WTC11 (cell line): ENCODE data around the gene ST3GAL5. TPM values are rescaled to one million over a fixed set of nuclear protein-coding genes. Genes with fewer than 3 reads are reported as not detected.

Source experiments
- ATAC-seq: fragments of 200-7000 bp; cut with Tn5 transposase; 2 replicates; pipeline ENCODE4 v1.10.0; 2021; ENCODE audit warnings: mild to moderate bottlenecking, moderate library complexity
- CTCF ChIA-PET: fragments of 300-600 bp; sonication (Branson Sonifier 250); formaldehyde crosslinking; loops from one replicate; lab custom pipeline; 2021; ENCODE audit warnings: antibody characterized with exemption; lab: Charles Lee
- POLR2A ChIA-PET: fragments of 350-600 bp; sonication (Branson Sonifier 250); formaldehyde crosslinking; loops from one replicate; lab custom pipeline; 2021; ENCODE audit warnings: antibody characterized with exemption; lab: Charles Lee
- DNase-seq: peaks from one replicate; pipeline ENCODE4 v3.0.0; 2021; ENCODE audit warnings: low spot score
- H3K27ac Mint-ChIP-seq: 2 replicates; pipeline ENCODE4 v1.8.0; 2021; ENCODE audit warnings: mixed read lengths
- H3K27me3 Mint-ChIP-seq: 2 replicates; pipeline ENCODE4 v1.8.0; 2021; ENCODE audit warnings: low read depth, mild to moderate bottlenecking, moderate library complexity, mixed read lengths
- H3K36me3 Mint-ChIP-seq: 2 replicates; pipeline ENCODE4 v1.8.0; 2021; ENCODE audit warnings: mixed read lengths
- H3K4me1 Mint-ChIP-seq: 2 replicates; pipeline ENCODE4 v1.8.0; 2022; ENCODE audit warnings: mixed read lengths
- H3K4me3 Mint-ChIP-seq: 2 replicates; pipeline ENCODE4 v1.8.0; 2021; ENCODE audit warnings: mild to moderate bottlenecking, moderate library complexity, mixed read lengths
- H3K9me3 Mint-ChIP-seq: 2 replicates; pipeline ENCODE4 v1.8.0; 2021; ENCODE audit warnings: mixed read lengths
- CREB1 ChIP-seq: sonication (generic); formaldehyde crosslinking; IDR thresholded peaks from 2 replicates; pipeline ENCODE4 v1.8.0; 2023; ENCODE audit warnings: mild to moderate bottlenecking, missing genetic modification reagents
- ETV6 ChIP-seq: sonication (generic); formaldehyde crosslinking; IDR thresholded peaks from 2 replicates; pipeline ENCODE4 v1.8.1; 2022; ENCODE audit warnings: mild to moderate bottlenecking, missing genetic modification reagents
- GABPB1 ChIP-seq: sonication (generic); formaldehyde crosslinking; IDR thresholded peaks from 2 replicates; pipeline ENCODE4 v1.8.1; 2023; ENCODE audit warnings: mild to moderate bottlenecking, missing genetic modification reagents
- GTF2I ChIP-seq: fragments of 250-450 bp; sonication (Bioruptor Pico); conservative IDR thresholded peaks from 2 replicates; pipeline ENCODE4 v1.4.0; 2021; ENCODE audit warnings: mild to moderate bottlenecking
- NFE2L1 ChIP-seq: sonication (generic); formaldehyde crosslinking; IDR thresholded peaks from 2 replicates; pipeline ENCODE4 v1.8.1; 2023; ENCODE audit warnings: missing genetic modification reagents
- NFYB ChIP-seq: sonication (generic); formaldehyde crosslinking; conservative IDR thresholded peaks from 2 replicates; pipeline ENCODE4 v1.8.0; 2022; ENCODE audit warnings: low read depth, missing genetic modification reagents
- NR3C1 ChIP-seq: sonication (generic); formaldehyde crosslinking; conservative IDR thresholded peaks from 2 replicates; pipeline ENCODE4 v1.8.1; 2023; ENCODE audit warnings: low read depth, mild to moderate bottlenecking, missing genetic modification reagents
- SOX15 ChIP-seq: fragments of 250-450 bp; sonication (Bioruptor Pico); IDR thresholded peaks from 2 replicates; pipeline ENCODE4 v1.9.0; 2021; ENCODE audit warnings: mild to moderate bottlenecking
- TCF7 ChIP-seq: sonication (generic); formaldehyde crosslinking; IDR thresholded peaks from 2 replicates; pipeline ENCODE4 v1.8.0; 2022; ENCODE audit warnings: mild to moderate bottlenecking, low read depth, missing genetic modification reagents, moderate library complexity
- ZNF317 ChIP-seq: sonication (generic); formaldehyde crosslinking; IDR thresholded peaks from 2 replicates; pipeline ENCODE4 v1.8.1; 2023; ENCODE audit warnings: low read depth, mild to moderate bottlenecking, moderate library complexity, missing genetic modification reagents, borderline replicate concordance
- ZNF671 ChIP-seq: fragments of 250-450 bp; sonication (Bioruptor Pico); IDR thresholded peaks from 2 replicates; pipeline ENCODE4 v1.8.0; 2021; ENCODE audit warnings: mild to moderate bottlenecking
- total RNA-seq: library from RNA; stranded (reverse); gene quantifications from 3 replicates; pipeline ENCODE4 v1.2.3, GENCODE V29; 2021
- TF ChIP-seq, protein P1 (sequence below): sonication (generic); formaldehyde crosslinking; conservative IDR thresholded peaks from 2 replicates; pipeline ENCODE4 v1.8.1; 2023; ENCODE audit warnings: mild to moderate bottlenecking, low read depth, missing genetic modification reagents, moderate library complexity
- TF ChIP-seq, protein P2 (sequence below): sonication (generic); formaldehyde crosslinking; IDR thresholded peaks from 2 replicates; pipeline ENCODE4 v1.8.0; 2022; ENCODE audit warnings: mild to moderate bottlenecking, missing genetic modification reagents
- TF ChIP-seq, protein P3 (sequence below): sonication (generic); formaldehyde crosslinking; IDR thresholded peaks from 2 replicates; pipeline ENCODE4 v1.8.0; 2023; ENCODE audit warnings: missing genetic modification reagents, mild to moderate bottlenecking, borderline replicate concordance
- TF ChIP-seq, protein P4 (sequence below): sonication (generic); formaldehyde crosslinking; IDR thresholded peaks from 2 replicates; pipeline ENCODE4 v1.8.0; 2022; ENCODE audit warnings: missing genetic modification reagents
- TF ChIP-seq, protein P5 (sequence below): sonication (generic); formaldehyde crosslinking; IDR thresholded peaks from 2 replicates; pipeline ENCODE4 v1.8.1; 2023; ENCODE audit warnings: mild to moderate bottlenecking, missing genetic modification reagents

ST3GAL5 gene
- total RNA-seq, 1 experiment from 2014 or later, result 5.9 TPM

DNA sequence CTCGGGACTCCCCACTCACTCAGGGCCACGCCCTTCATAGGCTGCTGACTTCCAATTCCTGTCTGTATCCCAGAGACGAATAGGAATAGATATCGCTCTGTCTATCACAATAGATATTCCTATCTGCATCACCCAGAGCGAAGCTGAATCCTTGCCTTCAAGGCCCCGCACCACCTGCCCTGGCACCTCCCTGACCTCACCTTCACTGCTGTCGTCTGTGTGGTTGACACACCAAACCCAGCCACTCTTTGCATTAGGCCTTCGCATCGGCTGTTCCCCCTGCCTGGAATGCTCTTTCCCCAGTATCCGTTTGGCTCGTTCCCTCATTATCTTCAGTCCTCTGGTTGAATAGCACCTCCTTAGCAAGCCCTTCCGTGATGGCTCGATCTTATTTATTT lies 91.5 kb downstream of the ST3GAL5 start (continued):
- TF ChIP-seq, protein P1, sequence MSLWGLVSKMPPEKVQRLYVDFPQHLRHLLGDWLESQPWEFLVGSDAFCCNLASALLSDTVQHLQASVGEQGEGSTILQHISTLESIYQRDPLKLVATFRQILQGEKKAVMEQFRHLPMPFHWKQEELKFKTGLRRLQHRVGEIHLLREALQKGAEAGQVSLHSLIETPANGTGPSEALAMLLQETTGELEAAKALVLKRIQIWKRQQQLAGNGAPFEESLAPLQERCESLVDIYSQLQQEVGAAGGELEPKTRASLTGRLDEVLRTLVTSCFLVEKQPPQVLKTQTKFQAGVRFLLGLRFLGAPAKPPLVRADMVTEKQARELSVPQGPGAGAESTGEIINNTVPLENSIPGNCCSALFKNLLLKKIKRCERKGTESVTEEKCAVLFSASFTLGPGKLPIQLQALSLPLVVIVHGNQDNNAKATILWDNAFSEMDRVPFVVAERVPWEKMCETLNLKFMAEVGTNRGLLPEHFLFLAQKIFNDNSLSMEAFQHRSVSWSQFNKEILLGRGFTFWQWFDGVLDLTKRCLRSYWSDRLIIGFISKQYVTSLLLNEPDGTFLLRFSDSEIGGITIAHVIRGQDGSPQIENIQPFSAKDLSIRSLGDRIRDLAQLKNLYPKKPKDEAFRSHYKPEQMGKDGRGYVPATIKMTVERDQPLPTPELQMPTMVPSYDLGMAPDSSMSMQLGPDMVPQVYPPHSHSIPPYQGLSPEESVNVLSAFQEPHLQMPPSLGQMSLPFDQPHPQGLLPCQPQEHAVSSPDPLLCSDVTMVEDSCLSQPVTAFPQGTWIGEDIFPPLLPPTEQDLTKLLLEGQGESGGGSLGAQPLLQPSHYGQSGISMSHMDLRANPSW (CRISPR knock-in tag), result no peak
- TF ChIP-seq SOX15 (CRISPR knock-in tag) (no peak), NFYB (CRISPR knock-in tag) (no peak), TCF7 (CRISPR knock-in tag) (no peak), ZNF671 (CRISPR knock-in tag) (no peak), ZNF317 (CRISPR knock-in tag) (no peak)

DNA sequence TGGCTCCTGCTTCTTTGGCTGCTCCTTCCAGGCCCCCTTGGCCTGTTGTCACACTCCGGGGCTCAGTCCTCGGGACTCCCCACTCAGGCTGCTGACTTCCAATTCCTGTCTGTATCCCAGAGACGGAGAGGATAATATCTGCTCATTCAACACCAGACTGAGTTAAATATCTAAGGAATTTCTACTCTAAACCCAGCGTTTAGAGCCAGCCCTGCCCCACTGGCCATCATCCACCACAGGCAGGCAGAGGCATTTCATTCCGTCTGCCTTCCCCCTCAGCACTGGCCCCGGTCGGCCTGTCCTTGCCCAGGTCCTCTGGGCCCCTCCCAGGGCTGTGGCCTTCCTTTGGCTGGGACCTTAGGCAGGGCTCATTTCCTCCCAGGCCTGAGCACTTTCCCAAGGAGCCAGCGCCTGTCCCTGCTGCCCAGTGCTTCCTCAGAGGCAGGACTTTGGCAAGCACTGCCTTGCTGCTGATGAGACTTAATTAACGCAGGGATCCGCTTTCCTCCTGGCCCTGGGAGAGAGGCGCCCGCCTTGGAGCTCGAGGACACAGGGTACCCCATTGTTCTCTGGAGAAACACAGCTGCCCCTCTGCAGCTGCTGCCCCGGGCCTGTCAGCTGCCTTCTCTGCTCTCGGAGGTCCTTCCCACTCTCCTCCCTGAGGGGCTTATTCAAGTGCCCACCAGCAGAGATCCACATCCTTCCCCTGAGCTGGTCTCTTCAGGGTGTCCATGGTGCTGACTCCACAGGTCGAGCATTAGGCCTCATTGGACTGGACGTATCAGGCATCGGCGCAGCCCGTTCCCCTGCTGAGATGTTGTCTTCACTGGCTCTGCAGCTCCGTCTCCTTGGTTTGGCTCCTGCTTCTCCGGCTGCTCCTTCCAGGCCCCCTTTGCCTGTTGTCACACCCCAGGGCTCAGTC lies 92.2 kb downstream of the ST3GAL5 start:
- no peaks in the 10 kb centered on the region for H3K4me1 Mint-ChIP-seq
- DNase-seq (no peak), ATAC-seq (no peak; the same call in 1 of the 2 replicates)
- peaks cover 8% of the 10 kb centered on the region; the same call in 1 of the 2 replicates for H3K9me3 Mint-ChIP-seq
- TF ChIP-seq, protein P2, sequence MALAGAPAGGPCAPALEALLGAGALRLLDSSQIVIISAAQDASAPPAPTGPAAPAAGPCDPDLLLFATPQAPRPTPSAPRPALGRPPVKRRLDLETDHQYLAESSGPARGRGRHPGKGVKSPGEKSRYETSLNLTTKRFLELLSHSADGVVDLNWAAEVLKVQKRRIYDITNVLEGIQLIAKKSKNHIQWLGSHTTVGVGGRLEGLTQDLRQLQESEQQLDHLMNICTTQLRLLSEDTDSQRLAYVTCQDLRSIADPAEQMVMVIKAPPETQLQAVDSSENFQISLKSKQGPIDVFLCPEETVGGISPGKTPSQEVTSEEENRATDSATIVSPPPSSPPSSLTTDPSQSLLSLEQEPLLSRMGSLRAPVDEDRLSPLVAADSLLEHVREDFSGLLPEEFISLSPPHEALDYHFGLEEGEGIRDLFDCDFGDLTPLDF, result no peak
- TF ChIP-seq NFE2L1 (CRISPR knock-in tag), result no peak
- TF ChIP-seq, protein P3, sequence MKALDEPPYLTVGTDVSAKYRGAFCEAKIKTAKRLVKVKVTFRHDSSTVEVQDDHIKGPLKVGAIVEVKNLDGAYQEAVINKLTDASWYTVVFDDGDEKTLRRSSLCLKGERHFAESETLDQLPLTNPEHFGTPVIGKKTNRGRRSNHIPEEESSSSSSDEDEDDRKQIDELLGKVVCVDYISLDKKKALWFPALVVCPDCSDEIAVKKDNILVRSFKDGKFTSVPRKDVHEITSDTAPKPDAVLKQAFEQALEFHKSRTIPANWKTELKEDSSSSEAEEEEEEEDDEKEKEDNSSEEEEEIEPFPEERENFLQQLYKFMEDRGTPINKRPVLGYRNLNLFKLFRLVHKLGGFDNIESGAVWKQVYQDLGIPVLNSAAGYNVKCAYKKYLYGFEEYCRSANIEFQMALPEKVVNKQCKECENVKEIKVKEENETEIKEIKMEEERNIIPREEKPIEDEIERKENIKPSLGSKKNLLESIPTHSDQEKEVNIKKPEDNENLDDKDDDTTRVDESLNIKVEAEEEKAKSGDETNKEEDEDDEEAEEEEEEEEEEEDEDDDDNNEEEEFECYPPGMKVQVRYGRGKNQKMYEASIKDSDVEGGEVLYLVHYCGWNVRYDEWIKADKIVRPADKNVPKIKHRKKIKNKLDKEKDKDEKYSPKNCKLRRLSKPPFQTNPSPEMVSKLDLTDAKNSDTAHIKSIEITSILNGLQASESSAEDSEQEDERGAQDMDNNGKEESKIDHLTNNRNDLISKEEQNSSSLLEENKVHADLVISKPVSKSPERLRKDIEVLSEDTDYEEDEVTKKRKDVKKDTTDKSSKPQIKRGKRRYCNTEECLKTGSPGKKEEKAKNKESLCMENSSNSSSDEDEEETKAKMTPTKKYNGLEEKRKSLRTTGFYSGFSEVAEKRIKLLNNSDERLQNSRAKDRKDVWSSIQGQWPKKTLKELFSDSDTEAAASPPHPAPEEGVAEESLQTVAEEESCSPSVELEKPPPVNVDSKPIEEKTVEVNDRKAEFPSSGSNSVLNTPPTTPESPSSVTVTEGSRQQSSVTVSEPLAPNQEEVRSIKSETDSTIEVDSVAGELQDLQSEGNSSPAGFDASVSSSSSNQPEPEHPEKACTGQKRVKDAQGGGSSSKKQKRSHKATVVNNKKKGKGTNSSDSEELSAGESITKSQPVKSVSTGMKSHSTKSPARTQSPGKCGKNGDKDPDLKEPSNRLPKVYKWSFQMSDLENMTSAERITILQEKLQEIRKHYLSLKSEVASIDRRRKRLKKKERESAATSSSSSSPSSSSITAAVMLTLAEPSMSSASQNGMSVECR, result no peak
- TF ChIP-seq NR3C1, result no peak
- no peak for TF ChIP-seq CREB1 (CRISPR knock-in tag)
- no peak for TF ChIP-seq ETV6 (CRISPR knock-in tag)
- no peak for TF ChIP-seq GTF2I (CRISPR knock-in tag)
- TF ChIP-seq, protein P1 (CRISPR knock-in tag), result no peak
- TF ChIP-seq, protein P4, sequence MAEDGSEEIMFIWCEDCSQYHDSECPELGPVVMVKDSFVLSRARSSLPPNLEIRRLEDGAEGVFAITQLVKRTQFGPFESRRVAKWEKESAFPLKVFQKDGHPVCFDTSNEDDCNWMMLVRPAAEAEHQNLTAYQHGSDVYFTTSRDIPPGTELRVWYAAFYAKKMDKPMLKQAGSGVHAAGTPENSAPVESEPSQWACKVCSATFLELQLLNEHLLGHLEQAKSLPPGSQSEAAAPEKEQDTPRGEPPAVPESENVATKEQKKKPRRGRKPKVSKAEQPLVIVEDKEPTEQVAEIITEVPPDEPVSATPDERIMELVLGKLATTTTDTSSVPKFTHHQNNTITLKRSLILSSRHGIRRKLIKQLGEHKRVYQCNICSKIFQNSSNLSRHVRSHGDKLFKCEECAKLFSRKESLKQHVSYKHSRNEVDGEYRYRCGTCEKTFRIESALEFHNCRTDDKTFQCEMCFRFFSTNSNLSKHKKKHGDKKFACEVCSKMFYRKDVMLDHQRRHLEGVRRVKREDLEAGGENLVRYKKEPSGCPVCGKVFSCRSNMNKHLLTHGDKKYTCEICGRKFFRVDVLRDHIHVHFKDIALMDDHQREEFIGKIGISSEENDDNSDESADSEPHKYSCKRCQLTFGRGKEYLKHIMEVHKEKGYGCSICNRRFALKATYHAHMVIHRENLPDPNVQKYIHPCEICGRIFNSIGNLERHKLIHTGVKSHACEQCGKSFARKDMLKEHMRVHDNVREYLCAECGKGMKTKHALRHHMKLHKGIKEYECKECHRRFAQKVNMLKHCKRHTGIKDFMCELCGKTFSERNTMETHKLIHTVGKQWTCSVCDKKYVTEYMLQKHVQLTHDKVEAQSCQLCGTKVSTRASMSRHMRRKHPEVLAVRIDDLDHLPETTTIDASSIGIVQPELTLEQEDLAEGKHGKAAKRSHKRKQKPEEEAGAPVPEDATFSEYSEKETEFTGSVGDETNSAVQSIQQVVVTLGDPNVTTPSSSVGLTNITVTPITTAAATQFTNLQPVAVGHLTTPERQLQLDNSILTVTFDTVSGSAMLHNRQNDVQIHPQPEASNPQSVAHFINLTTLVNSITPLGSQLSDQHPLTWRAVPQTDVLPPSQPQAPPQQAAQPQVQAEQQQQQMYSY (CRISPR knock-in tag), result no peak
- TF ChIP-seq GABPB1 (CRISPR knock-in tag), result no peak
- TF ChIP-seq, protein P5, sequence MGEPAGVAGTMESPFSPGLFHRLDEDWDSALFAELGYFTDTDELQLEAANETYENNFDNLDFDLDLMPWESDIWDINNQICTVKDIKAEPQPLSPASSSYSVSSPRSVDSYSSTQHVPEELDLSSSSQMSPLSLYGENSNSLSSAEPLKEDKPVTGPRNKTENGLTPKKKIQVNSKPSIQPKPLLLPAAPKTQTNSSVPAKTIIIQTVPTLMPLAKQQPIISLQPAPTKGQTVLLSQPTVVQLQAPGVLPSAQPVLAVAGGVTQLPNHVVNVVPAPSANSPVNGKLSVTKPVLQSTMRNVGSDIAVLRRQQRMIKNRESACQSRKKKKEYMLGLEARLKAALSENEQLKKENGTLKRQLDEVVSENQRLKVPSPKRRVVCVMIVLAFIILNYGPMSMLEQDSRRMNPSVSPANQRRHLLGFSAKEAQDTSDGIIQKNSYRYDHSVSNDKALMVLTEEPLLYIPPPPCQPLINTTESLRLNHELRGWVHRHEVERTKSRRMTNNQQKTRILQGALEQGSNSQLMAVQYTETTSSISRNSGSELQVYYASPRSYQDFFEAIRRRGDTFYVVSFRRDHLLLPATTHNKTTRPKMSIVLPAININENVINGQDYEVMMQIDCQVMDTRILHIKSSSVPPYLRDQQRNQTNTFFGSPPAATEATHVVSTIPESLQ (CRISPR knock-in tag), result no peak
- H3K36me3 Mint-ChIP-seq, result no peaks in the 10 kb centered on the region
- ChIA-PET CTCF (interaction anchor here (0.9 to 2.3 kb wide), 5 partner anchors 22 to 67 kb away, joined by 3 to 13 read pairs (median 4); no protein-coding TSS in a partner anchor), POLR2A (no interaction called here)
- H3K27ac Mint-ChIP-seq, result no peak overlapping the region
- H3K27me3 Mint-ChIP-seq, result peaks cover 7% of the 10 kb centered on the region; the same call in 1 of the 2 replicates
- no peak overlapping the region for H3K4me3 Mint-ChIP-seq
